Panc1 (cell line): ENCODE measurements around the gene DDX10. TPM values are rescaled to one million over a fixed set of nuclear protein-coding genes. Genes with fewer than 3 reads are reported as not detected.

Experiments
- ATAC-seq: fragments of 200-7000 bp; cut with Tn5 transposase; 2 replicates; pipeline ENCODE4 v1.9.1; 2020; ENCODE audit warnings: mild to moderate bottlenecking, moderate library complexity
- BruUV-seq: library from RNA; stranded (reverse); fragments of 400-500 nt; replicated peaks from 2 replicates; lab custom pipeline; 2021; lab: Mats Ljungman, UMichigan
- CTCF ChIA-PET: fragments of 300-600 bp; sonication (Branson Sonifier 250); formaldehyde crosslinking; loops from one replicate; lab custom pipeline; 2022; ENCODE audit warnings: antibody characterized with exemption; lab: Charles Lee
- POLR2A ChIA-PET: fragments of 300-600 bp; sonication (Branson Sonifier 250); formaldehyde crosslinking; loops from one replicate; lab custom pipeline; 2022; ENCODE audit warnings: antibody characterized with exemption; lab: Charles Lee
- DNase-seq: peaks from one replicate; pipeline ENCODE4 v3.0.0-alpha.2; 2010; ENCODE audit warnings: low read depth, low spot score
- H3K27ac ChIP-seq: 2 replicates; pipeline ENCODE4 v1.5.1; 2011; ENCODE audit warnings: mild to moderate bottlenecking, low read length, inconsistent platforms
- H3K27me3 ChIP-seq: fragments of 200-500 bp; sonication (Bioruptor generic); 2 replicates; pipeline ENCODE4 v1.6.0; 2014; ENCODE audit warnings: low read length, inconsistent platforms; ENCODE audit not compliant: control insufficient read depth, insufficient read depth
- H3K36me3 ChIP-seq: fragments of 200-500 bp; sonication (Bioruptor generic); 2 replicates; pipeline ENCODE4 v1.5.1; 2014; ENCODE audit warnings: inconsistent platforms, mild to moderate bottlenecking, low read length, moderate library complexity; ENCODE audit not compliant: control insufficient read depth, insufficient read depth
- H3K4me1 ChIP-seq: 2 replicates; pipeline ENCODE4 v1.5.1; 2011; ENCODE audit warnings: inconsistent platforms, mild to moderate bottlenecking, low read length, moderate library complexity; ENCODE audit not compliant: control insufficient read depth, insufficient read depth
- H3K4me3 ChIP-seq, 2 experiments: 2 replicates each; pipeline ENCODE4 v1.5.1; 2011 to 2012; ENCODE audit warnings: low read depth in 2 of 2, low read length in 2 of 2, mild to moderate bottlenecking in 2 of 2, inconsistent platforms in 1 of 2, moderate library complexity in 1 of 2
- H3K9me3 ChIP-seq: fragments of 200-500 bp; sonication (Bioruptor generic); 2 replicates; pipeline ENCODE4 v1.5.1; 2014; ENCODE audit warnings: low read depth, mild to moderate bottlenecking, inconsistent platforms, low read length, moderate library complexity; ENCODE audit not compliant: control insufficient read depth, insufficient read depth
- CTCF ChIP-seq: fragments of 450-650 bp; IDR thresholded peaks from 2 replicates; pipeline ENCODE4 v1.5.1; 2017; ENCODE audit warnings: mild to moderate bottlenecking
- POLR2AphosphoS5 ChIP-seq: IDR thresholded peaks from 2 replicates; pipeline ENCODE4 v1.6.1; 2012; ENCODE audit warnings: mild to moderate bottlenecking, low read depth, low read length, moderate library complexity
- REST ChIP-seq, 2 experiments: IDR thresholded peaks; 2 replicates each; pipeline ENCODE4 v1.6.1; 2011 to 2012; ENCODE audit warnings: low read depth in 2 of 2, control low read depth in 1 of 2, low read length in 1 of 2, mild to moderate bottlenecking in 1 of 2, moderate library complexity in 1 of 2; ENCODE audit not compliant: insufficient read depth in 1 of 2
- SIN3A ChIP-seq: IDR thresholded peaks from 2 replicates; pipeline ENCODE4 v1.6.1; 2012; ENCODE audit warnings: low read depth, mild to moderate bottlenecking, low read length, moderate library complexity, borderline replicate concordance; ENCODE audit not compliant: insufficient read depth
- TCF7L2 ChIP-seq: IDR thresholded peaks from 2 replicates; pipeline ENCODE4 v1.6.1; 2011; ENCODE audit warnings: mild to moderate bottlenecking, low read depth, low read length, inconsistent platforms
- in situ Hi-C: cut with HindIII; loops from 2 replicates; pipeline ENCODE4 v1.10.0; 2016; ENCODE audit warnings: low sequenced_read_pairs, low pct_unique_long_range_greater_than_20kb
- intact Hi-C: fragments of 100-400 bp; cut with micrococcal nuclease; formaldehyde crosslinking; loops from one replicate; pipeline ENCODE4 v1.10.0; 2022; ENCODE audit not compliant: unreplicated experiment
- total RNA-seq: library from RNA; stranded (reverse); gene quantifications from one replicate; pipeline ENCODE4 v1.2.1, GENCODE V29; 2021; ENCODE audit not compliant: unreplicated experiment

Gene DDX10
- total RNA-seq, 1 experiment from 2014 or later: 48.8 TPM

GRCh38 chr11:108926841-108927577 is 262.1 kb downstream of the DDX10 start:
- no peak for ATAC-seq
- H3K27ac ChIP-seq: no peak overlapping the region
- 0 out of 2 replicates have a peak, but pooled peaks cover 4% of the 10 kb centered on the region for H3K4me1 ChIP-seq
- in situ Hi-C loops: no loop called here
- TF ChIP-seq POLR2AphosphoS5: no peak
- no peaks in the 10 kb centered on the region for H3K36me3 ChIP-seq
- BruUV-seq: no TSS peak
- POLR2A ChIA-PET: interaction anchor here (0.6 kb wide), 1 partner anchor 197 kb away, joined by 3 read pairs; no protein-coding TSS in a partner anchor
- DNase-seq: no peak
- CTCF ChIA-PET: no interaction called here
- intact Hi-C loops: no loop called here
- no peaks in the 10 kb centered on the region for H3K27me3 ChIP-seq
- H3K4me3 ChIP-seq: no peak overlapping the region
- no peaks in the 10 kb centered on the region for H3K9me3 ChIP-seq

DNA sequence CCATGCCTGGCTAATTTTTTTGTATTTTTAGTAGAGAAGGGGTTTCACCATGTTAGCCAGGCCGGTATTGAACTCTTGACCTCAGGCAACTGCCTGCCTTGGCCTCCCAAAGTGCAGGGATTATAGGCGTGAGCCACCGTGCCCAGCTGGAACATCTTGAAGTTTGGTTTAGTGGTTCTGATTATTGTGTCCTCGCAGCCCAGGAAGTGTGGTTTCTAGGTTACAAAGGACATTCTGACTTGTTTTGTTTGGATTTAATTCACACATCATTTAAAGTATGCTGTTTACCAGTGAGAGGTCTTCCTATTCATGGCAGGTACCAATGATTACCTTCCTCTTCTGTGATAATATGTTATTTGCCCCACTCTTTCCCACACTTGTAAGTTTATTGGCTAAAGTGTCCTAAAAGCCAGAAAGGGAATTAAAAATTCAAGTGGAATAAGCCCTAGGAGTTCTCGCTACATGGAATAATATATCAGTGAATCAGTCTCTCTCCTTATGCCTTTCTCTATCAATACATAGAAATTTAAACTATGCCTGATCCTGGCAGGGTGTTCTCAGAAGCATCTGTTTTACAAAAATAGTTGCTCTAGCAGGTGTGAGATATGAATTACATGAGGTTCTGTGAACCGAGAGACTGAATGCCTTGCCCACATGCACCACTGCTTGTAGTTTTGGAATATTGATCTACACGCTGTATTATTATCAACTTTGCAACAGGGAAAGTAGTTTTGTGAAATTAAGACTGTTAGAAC is 263.1 kb downstream of the DDX10 start:
- 0 out of 2 replicates have a peak, but pooled peaks cover 4% of the 10 kb centered on the region for H3K4me1 ChIP-seq
- no peaks in the 10 kb centered on the region for H3K27me3 ChIP-seq
- DNase-seq (no peak), ATAC-seq (no peak)
- no peaks in the 10 kb centered on the region for H3K36me3 ChIP-seq
- in situ Hi-C loops (no loop called here), intact Hi-C loops (no loop called here)
- H3K9me3 ChIP-seq: no peaks in the 10 kb centered on the region
- no peak overlapping the region for H3K4me3 ChIP-seq
- POLR2A ChIA-PET: interaction anchor here (0.6 kb wide), 1 partner anchor 198 kb away, joined by 3 read pairs; no protein-coding TSS in a partner anchor
- CTCF ChIA-PET: no interaction called here
- H3K27ac ChIP-seq: no peak overlapping the region
- TF ChIP-seq SIN3A: no peak
- no peak for TF ChIP-seq TCF7L2
- TF ChIP-seq POLR2AphosphoS5: no peak
- no peak for TF ChIP-seq CTCF
- no peak for TF ChIP-seq REST (IDR thresholded peaks at IDR 0.05; ENCODE audit: insufficient read depth in 1 of 2, low read depth in 2 of 2, low read length in 1 of 2)
- no TSS peak for BruUV-seq
